GM21381 (cell line): ENCODE measurements around the gene PPM1F.
"Not testable (repeated sequence)": the region's sequence is repeated elsewhere in the genome, so short reads cannot be mapped to it uniquely, and the experiment has no call there.

Experiments used
- ATAC-seq: cut with Tn5 transposase; IDR thresholded peaks from one replicate; pipeline ENCODE4 v1.9.1; 2021; ENCODE audit warnings: mild to moderate bottlenecking, moderate library complexity; ENCODE audit not compliant: unreplicated experiment

The PPM1F gene

GRCh38 chr22:21942407-21943343 is 10.0 kb downstream of the PPM1F start:
- no peak for ATAC-seq

- ATAC-seq = no peak
Measured at GRCh38 chr22:21941921-21942320, 10.7 kb downstream of the PPM1F start.

DNA sequence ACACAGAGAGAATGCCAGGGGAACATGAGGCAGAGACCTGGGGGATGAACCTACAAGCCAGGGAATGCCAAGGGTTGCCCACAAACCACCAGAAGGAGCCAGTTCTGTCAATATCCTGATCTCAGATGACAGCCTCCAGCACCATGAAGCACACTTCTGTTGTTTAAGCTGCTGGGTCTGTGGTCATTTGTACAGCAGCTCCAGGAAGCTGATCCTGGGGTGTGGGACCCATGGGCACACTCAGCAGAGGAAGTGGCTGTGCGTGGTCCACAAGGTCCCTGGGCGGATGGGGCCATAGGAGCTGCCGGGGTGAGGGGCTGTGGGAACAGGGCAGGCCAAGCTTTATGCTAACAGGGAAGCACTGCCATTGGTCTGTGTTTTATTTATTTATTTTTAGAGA is 12.1 kb downstream of the PPM1F start:
- ATAC-seq = no peak

- not testable (repeated sequence) for ATAC-seq
Measured at GRCh38 chr22:21939935-21940334, 12.7 kb downstream of the PPM1F start.

- no peak for ATAC-seq
Measured at GRCh38 chr22:21939461-21939913, 13.2 kb downstream of the PPM1F start.

DNA sequence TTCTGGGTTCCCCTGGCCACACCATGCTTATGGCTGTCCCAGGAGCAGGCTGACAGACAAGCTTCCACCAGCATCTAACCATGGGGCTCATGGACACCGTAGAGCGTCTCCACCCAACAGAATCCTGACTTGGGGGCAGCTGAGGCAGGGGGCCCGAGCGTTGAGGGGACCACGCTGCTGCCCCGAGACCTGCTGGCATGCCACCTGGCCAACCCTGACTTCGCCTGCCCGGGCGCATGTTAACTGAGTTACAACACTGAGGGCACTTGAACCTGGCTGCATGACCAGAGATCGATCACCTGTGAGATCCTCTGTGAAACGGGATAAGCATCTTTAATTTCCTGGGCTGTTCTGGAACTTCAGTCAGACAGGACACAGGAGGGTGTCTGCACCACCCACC is 13.7 kb downstream of the PPM1F start:
- ATAC-seq = no peak

GRCh38 chr22:21938071-21938822 is 14.4 kb downstream of the PPM1F start:
- ATAC-seq = peak; percentile 90

DNA sequence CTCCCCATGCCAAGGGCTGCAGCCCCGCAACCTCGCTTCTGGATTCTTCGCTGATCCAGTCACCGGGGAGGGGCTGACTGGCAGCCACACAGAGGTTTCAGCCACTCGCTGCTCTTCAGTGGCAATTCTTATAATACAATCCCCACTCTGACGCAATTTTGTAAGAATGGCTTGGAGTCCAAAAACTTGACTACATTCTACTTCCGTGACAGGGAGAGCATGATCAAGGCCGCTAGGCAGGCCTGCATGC is 14.9 kb downstream of the PPM1F start:
- ATAC-seq = no peak

DNA sequence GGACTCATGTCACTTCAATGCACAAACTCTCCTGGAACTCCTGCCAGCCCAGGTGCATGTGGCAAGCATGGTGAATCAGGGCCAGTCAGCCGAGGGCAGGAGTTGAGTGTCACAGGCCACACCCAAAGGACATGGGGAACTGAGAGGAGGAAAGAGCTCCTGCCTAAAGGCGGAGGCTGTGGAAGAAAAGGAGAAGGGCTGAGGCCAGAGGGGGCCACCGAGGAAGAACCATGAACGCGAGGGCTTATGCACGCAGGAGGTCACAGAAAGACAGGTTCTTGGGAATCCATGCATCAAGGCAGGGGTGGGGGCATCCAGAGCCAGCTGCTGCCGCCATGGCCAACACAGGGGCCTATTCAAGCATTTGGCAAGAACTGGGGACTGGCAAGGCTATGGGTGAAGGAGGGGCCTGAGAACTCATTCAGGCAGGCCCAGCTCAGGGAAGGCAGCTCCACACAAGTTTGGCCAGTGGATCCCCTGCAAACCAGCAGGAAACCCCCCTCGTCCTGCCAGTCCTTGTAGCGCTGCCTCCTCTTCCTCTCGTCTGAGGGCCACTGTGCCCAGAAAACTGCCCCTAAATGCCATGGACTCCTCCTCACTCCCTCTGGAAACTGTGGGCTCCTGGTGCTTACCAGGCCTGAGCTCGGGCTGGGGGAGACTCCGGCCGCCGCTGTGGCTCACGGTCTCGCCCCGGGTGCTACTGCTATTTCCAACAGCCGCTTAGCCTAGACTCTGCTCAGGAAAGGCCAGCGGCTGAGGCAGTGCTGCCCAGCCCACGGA is 15.4 kb downstream of the PPM1F start:
- no peak for ATAC-seq

- ATAC-seq = no peak
Measured at GRCh38 chr22:21936151-21936775, 16.4 kb downstream of the PPM1F start.

- no peak for ATAC-seq
Measured at GRCh38 chr22:21933910-21934309, 18.7 kb downstream of the PPM1F start.

- no peak for ATAC-seq
Measured at GRCh38 chr22:21933413-21933812, 19.2 kb downstream of the PPM1F start.

GRCh38 chr22:21932347-21932746 is 20.3 kb downstream of the PPM1F start:
- ATAC-seq = no peak

DNA sequence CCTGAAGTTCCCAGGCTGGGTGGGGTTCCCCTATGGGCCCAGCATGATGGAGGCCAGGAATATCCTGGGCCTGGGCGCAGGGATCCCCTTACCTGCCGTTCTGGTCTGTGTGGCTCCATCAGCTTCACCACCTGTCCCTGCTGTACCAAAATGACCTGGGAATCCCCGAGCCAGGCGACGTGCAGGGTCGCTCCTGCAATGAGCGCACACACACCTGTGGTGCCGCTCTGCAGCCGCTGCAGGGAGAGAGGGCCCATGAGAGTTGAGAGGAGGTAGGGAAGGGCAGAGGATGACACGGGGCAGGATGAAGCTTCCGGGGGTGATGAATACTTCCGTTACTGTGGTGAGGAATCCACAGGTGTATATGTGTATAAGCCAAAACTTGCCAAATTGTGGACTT is 21.6 kb downstream of the PPM1F start:
- ATAC-seq = no peak

DNA sequence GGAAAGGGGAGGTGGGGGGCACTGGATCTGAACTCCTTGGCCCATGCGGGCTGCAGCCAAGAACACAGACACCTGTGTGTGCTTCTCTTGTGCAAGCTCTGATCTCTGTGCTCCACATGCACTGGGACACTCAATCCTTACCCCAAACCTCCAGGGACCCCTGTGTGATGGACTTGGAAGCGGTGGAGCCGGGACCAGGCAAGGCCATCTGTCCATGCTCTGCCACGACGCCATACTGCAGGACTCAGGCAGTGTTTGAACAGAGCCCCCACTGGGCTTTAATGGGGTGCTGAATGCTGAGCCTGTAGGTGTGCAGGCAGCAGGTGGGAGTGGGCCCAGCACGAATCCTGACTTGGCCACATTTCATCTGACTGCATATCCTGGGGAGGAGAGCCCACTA is 23.4 kb downstream of the PPM1F start:
- no peak for ATAC-seq

DNA sequence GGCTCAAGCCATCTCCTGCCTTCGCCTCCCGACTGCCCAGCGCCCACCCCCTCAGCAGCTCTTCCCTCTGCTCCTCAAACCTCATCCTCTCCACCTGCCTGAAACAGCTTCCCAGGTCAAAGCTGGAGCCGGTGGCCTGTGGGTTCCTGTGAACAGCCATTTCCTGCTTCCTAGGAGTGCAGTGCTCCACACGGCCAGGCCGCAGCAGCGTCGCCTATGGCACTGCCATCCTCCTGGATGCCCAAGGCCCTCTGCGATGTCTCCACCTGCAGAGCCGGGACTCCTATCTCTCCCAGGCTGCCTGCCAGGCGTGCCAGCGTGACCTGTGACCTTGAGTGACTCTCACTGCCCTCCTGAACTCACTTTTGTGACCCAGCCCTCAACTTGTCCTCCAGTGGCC is 24.6 kb downstream of the PPM1F start:
- ATAC-seq = no peak

DNA sequence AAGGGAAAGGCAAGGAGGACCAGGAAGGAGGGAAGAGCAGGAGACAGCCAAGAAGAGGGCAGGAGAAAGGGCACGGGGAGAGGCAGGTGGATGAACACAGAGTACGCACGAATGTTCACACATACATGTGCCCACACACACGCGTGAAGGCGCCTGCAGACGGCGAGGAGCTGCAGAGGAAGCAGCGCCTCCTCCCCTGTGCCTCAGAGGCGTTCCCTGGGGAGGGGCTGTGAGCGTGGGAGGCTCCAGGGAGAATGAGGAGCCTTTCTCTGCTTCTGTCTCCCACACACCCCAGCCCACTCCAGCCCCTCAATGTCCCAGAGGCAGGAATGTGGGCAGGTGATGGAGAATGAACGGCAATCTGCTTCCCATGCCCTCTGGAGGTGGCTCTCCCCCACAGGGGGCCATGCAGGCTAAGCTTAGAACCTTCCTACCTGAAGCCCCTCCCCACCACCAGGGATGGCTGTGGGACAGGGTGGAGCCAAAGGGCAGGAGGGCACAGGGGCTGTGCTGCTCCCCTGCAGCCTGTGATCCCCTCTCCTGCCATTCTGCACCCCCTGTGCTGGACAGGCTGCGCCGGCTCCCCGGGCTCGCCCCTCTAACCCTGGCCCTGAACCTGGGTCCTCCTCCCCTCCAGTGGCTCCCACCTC is 25.3 kb downstream of the PPM1F start:
- ATAC-seq = no peak

DNA sequence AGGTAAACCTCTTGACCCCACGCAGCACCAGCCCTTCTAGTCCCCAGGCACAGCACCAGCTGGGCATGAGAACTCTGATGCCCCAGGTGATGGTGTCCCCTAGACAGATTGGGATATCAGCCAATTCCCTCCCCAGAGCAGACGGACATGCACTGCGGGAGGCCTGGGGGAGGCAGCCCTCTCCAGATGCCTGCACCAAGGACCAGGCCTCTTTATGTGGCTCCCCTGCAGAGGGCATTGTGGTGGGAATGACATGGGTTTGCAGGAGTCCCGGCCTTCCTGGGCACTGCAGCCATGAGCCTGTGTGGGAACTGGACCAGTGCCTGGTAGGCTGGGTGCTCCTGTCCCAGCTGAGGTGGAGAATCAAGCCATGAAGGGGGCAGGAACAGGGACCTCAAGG is 25.9 kb downstream of the PPM1F start:
- ATAC-seq = no peak

DNA sequence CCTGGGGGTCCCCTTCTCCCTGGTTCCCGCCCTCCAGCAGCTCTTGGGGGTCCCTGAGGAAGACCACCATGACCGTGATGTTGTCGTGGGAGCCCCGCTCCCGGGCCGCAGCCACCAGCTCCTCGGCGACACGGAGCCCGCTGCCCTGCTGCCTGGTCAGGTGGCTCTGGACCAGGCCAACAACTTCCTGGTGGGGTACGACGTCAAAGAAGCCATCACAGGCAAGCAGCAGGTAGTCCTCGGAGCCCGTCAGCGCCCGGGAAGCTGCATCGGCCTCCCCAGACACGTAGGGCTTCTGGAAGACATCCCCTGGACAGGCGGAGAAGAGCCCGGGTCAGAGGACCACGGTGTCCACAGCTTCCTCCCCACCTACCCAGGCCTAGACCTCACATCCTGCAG is 29.5 kb downstream of the PPM1F start:
- ATAC-seq = no peak

DNA sequence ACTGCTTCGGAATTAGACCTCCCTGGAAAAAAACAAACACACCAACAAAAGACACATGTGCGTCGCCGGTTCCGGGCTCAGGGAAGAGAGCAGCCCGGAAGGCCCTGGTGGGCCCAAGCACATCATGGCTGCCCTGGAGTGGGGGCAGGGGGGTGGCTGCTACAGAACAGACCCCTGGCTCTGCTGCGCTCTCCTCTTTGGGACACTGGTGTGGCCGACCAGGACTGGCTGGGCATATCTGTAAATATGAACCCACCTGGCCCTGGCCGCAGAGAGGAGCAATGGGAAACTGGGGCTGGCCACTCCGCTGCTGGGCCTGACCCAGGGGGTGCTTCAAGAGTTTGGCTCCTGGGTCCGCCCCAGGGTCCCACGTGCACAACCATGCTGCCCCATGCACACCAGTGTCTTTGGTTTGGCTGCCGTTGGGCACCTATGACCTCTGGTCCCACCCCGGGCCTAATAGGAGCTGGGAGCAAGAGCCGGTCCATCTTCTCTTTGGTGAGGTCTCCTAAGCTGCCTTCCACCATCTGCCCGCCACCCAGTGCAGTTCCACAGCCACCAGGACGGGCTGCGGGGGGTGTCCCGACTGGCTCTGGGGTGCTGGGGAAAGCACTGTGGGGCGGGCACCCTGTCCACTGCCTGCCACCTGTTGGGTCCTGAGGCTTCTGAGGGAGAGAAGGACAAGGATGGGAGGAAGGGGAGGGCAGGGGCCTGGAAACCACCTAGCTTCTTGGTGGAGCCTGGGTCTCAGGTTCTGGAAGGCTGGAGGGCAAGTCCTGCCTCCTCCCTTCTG is 30.1 kb downstream of the PPM1F start:
- ATAC-seq = no peak
